SK-N-SH (cell line): ENCODE data around the gene SP6.

Experiments
- CHD2 ChIP-seq: fragments of 150-350 bp; IDR thresholded peaks from 2 replicates; pipeline ENCODE4 v1.6.1; 2018; ENCODE audit warnings: low read length; ENCODE audit not compliant: partially characterized antibody
- EP300 ChIP-seq, 2 experiments: IDR thresholded peaks; 2 replicates each; pipeline versions ENCODE4 v1.4.0 to v1.6.1; 2012; ENCODE audit warnings: borderline replicate concordance in 1 of 2, low read depth in 1 of 2, low read length in 1 of 2
- RAD21 ChIP-seq: IDR thresholded peaks from 2 replicates; pipeline ENCODE4 v1.6.1; 2012; ENCODE audit warnings: mild to moderate bottlenecking, low read length
- SMC3 ChIP-seq: IDR thresholded peaks from 2 replicates; pipeline ENCODE4 v1.6.1; 2012; ENCODE audit warnings: low read depth, low read length, improper control_type of control experiment
- TCF12 ChIP-seq: IDR thresholded peaks from 2 replicates; pipeline ENCODE4 v1.4.0; 2012
- TF ChIP-seq, protein P1 (sequence below): fragments of 200-600 bp; sonication (generic); IDR thresholded peaks from 2 replicates; pipeline ENCODE4 v1.6.1; 2017; ENCODE audit warnings: antibody characterized with exemption, mild to moderate bottlenecking, moderate library complexity
- TF ChIP-seq, protein P2 (sequence below): IDR thresholded peaks from 2 replicates; pipeline ENCODE4 v1.4.0; 2012; ENCODE audit warnings: low read depth, borderline replicate concordance

DNA sequence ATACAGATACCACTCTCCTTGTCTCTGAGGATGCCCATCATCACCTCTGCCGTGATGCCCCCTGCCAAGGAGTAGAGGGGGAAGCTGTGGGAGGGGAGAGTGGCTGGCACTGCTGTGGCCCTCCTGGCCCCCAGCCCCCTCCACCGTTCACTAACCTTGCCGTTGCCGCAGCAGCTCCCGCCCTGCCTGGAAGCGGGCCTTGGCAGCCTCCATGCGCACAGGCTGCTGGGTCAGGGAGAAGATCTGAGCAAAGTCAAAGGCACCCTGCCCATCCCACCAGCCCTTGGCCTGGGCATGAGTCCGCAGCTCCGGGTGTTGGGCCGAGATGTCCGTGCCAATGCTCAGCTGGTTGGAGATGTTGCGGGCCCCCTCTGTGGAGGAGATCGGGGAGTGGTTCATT lies 12.3 kb downstream of the SP6 start:
- TF ChIP-seq, protein P1, sequence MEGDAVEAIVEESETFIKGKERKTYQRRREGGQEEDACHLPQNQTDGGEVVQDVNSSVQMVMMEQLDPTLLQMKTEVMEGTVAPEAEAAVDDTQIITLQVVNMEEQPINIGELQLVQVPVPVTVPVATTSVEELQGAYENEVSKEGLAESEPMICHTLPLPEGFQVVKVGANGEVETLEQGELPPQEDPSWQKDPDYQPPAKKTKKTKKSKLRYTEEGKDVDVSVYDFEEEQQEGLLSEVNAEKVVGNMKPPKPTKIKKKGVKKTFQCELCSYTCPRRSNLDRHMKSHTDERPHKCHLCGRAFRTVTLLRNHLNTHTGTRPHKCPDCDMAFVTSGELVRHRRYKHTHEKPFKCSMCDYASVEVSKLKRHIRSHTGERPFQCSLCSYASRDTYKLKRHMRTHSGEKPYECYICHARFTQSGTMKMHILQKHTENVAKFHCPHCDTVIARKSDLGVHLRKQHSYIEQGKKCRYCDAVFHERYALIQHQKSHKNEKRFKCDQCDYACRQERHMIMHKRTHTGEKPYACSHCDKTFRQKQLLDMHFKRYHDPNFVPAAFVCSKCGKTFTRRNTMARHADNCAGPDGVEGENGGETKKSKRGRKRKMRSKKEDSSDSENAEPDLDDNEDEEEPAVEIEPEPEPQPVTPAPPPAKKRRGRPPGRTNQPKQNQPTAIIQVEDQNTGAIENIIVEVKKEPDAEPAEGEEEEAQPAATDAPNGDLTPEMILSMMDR: no peak
- TF ChIP-seq, protein P2, sequence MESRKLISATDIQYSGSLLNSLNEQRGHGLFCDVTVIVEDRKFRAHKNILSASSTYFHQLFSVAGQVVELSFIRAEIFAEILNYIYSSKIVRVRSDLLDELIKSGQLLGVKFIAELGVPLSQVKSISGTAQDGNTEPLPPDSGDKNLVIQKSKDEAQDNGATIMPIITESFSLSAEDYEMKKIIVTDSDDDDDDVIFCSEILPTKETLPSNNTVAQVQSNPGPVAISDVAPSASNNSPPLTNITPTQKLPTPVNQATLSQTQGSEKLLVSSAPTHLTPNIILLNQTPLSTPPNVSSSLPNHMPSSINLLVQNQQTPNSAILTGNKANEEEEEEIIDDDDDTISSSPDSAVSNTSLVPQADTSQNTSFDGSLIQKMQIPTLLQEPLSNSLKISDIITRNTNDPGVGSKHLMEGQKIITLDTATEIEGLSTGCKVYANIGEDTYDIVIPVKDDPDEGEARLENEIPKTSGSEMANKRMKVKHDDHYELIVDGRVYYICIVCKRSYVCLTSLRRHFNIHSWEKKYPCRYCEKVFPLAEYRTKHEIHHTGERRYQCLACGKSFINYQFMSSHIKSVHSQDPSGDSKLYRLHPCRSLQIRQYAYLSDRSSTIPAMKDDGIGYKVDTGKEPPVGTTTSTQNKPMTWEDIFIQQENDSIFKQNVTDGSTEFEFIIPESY: no peak
- TF ChIP-seq EP300 (IDR thresholded peaks at IDR 0.05; ENCODE audit: borderline replicate concordance in 1 of 2, low read depth in 1 of 2, low read length in 1 of 2): no peak
- no peak for TF ChIP-seq CHD2
- no peak for TF ChIP-seq TCF12
- no peak for TF ChIP-seq RAD21
- TF ChIP-seq SMC3: no peak
